CD4-positive, alpha-beta T cell treated with Interleukin-6 for 4 hours (primary cell): ENCODE results near the gene SAA2.
"Not testable (repeated sequence)": the region's sequence is repeated elsewhere in the genome, so short reads cannot be mapped to it uniquely, and the experiment has no call there.

Experiments used
- DNase-seq: peaks from one replicate; pipeline ENCODE4 v3.0.0-alpha.2; 2020; ENCODE audit warnings: mixed read lengths

Gene SAA2

DNA sequence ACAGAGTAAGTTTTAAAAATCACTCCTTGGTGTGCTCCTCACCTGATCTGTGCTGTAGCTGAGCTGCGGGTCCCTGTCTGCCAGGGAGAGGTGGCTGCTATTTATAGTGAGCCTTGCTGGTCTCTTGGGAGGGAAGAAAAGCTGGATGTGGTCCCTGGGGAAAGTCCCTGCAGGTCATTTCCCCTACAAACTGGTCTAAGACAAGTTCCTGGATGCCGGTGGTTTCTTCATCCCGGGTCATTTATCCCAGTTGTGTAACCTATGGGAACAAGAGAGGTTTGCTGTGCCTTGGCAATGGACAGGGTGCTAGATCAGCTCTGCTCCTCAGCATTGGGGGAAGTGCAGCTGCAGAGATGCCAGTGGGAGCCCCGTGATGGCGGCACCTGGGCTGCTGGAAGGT, at the start of gene SAA2:
Gene SAA2 (minus strand): TSS at position 108 of the 400 bp plus-strand sequence. CDS start 657 bp downstream, outside the sequence.
- DNase-seq: no peak

DNA sequence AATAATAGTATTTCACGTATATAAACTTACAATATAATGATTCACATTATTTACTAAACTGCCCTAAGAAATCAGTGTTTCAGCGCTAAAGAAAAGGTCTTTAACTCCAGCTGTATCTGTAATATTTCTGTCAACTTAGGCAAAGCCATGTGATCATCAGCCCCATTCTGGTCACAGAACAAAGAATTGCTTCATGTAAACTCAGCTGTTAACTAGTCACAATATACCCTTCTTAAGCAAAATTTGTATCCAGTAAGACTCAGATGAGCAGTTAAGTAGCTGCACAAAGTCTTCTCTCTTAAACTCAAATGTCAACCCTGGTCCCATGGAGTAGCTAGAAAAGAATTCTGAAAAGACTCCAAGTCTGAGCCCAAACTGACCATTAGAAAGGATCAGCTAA, 46.8 kb upstream of the SAA2 start:
- DNase-seq: no peak

DNA sequence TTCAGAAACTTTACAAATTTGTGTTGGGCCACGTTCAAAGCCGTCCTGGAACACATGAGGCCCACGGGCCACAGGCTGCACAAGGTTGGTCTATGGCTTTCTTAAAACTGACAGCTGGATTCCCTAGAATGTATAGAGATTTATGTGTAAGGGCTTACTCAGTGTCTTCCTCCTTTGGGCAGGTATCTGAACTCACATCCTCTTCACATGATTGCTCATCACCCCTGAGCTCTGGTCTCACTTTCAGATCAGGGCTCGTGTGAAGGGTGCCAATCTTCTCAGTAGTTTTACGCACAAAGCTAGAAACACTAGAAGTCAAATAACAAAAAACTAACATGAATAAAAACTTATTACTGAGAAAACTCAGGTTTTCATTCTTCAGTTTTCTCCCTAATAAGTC, 46.4 kb upstream of the SAA2 start:
- no peak for DNase-seq

DNA sequence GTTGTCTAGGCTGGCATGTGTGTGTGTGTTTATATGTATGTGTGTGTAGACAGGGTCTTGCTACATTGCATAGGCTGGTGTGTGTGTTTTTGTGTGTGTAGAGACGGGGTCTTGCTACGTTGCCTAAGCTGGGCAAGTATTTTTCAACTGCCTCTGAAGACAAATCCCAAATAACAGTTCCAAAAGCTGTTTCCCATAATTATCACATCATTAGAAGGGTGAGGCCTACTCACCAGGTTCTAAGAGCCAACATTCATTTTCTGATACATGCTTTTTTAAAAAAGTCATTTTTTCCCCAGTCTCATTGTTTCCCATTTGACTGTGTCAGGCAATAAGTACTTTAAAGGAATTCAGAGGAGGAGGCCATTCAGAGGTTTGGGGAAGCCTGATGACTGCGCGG, 40.4 kb upstream of the SAA2 start:
- no peak for DNase-seq

DNA sequence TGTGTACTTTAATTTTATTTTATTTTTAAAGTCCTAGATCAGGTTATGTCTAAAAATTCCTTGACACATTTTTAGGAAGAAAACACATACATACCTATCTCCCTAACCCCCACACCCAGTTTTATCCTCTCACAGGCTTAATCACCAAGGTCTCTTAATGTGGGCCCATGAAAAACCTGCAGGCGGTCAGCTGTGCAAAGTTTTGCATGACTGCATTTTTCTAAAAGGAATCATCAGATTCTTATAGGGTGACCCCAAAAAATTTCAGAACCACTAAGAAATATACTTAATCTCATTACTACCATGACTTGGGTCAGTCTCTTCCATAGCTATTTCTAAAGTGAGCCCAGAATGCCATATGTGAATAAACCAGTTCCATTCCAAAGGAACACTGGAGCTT, 37.4 kb upstream of the SAA2 start:
- no peak for DNase-seq

DNA sequence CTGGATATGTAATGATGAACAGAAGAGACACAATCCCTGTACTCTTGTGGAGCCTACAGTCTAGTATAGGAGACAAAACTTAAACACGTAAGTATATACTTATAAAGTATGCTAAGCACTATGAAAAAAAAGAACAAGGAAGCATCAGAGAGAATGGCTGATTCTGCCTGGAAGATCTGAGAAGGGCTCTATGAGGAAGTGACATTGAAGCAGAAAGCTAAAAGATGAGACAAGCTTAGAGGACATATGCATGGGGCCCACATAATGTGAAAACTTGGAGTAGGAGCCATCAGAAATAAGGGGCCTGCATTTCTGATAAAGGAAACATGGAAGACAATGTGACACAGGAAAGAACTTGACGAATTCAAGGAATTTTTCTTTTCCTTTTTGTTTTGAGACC, 34.2 kb upstream of the SAA2 start:
- DNase-seq: no peak

DNA sequence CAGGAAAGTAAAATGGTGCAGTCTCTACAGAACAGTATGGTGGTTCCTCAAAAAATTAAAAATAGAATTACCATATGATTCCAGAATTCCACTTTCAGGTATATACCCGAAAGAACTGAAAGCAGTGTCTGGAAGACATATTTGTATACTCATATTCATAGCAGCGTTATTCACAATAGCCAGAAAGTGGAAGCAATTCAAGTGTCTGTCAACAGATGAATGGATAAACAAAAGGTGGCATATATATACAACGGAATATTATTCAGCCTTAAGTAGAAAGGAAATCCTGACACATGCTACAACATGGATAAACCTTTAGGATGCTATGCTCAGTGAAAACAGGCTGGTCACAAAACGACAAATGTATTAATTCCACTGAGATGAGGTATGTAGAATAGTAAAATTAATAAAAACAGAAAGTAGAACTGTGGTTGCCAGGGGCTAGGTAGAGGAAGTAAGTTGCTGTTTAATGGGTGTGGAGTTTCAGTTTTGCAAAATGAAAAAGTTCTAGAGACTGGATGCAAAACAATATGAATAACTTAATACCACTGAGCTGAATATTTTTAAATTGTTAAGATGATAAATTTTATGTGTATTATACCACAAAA, 32.1 kb upstream of the SAA2 start:
- no peak for DNase-seq

DNA sequence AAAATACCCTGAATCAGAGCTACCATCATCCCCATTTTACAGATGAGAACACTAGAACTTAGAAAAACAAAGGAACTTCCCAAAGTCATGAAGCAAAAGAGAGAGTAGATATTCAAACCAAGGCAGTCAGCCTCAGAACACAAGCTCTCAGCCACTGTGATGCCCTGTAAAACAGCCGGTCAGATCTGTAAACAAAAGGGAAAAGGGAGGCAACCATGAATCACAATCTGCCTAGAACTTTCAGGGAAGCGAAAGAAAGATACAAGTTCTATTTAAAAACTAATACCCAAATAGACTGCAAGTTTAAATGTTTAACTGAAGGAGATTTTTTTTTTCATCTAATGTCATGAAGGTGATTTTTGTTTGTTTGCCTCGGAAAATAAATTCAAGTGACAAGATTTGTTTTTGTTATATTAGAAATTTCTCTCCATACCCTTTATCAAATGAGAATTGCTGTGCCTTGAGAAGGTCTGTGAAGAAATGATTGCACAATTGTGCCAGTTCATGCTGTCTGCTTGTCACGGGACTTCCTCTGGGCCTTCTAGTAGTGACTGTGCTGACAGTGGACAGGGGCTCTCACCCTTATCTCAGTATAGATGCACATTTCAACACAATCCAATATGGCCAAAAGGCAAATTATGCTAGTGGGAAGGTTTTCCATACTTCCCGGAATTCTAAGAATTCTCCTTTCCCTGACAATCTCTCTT, 29.2 kb upstream of the SAA2 start:
- DNase-seq: no peak

DNA sequence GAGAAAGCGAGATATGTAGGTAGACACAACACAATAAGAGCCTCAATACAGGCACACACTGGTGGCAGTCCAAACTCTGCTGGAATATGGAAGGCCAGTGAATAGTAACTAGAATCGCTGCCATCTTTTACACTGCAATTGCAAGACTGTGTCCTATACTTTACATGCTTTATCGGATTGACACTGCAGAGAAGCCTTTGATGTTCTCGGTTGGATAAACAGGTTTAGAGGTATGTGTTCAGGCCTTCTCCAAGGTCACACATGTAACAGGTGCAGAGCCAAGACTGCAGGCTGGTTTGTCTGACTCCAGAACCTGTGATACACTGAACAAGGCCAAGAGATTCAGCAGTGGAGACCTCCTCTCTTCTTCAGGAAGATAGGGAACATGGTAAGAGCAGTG, 22.7 kb upstream of the SAA2 start:
- DNase-seq: no peak

DNA sequence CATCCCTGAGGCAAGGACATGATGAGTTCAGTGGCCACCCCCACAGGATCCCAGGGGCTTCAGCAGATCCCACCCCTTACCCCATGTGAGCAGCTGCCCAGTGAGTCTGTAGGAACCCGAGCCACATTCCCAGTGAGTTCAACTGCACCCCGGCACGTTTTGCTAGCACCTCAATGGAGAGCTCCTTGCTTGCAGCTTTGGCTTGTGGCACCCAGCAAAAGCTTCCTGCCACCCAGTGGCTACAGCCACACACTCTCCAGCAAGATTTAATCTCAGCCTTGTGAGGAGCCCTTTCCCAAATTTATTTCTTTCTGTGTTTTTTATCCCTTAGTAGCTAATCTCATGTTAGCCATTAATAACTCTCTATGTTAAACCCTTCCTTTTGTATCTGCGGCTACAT, 21.6 kb upstream of the SAA2 start:
- no peak for DNase-seq

DNA sequence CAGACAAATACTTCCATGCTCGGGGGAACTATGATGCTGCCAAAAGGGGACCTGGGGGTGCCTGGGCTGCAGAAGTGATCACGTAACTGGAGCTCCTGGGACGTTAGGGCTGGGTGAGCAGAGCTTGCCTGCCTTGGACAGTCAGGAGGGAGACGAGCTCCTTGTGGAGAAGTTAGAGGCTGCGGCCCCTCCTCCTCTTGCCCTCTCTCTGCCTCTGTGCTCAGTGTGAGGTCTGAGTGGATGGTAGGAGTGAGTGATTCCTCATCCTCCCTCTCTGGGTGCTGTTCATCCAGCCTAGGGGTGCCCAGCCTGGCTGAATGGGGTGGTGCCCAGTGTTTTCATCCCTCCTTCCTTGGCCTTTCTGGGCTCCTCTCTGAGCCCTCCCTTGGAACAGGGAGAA, 20.8 kb upstream of the SAA2 start:
- DNase-seq: not testable (repeated sequence)

DNA sequence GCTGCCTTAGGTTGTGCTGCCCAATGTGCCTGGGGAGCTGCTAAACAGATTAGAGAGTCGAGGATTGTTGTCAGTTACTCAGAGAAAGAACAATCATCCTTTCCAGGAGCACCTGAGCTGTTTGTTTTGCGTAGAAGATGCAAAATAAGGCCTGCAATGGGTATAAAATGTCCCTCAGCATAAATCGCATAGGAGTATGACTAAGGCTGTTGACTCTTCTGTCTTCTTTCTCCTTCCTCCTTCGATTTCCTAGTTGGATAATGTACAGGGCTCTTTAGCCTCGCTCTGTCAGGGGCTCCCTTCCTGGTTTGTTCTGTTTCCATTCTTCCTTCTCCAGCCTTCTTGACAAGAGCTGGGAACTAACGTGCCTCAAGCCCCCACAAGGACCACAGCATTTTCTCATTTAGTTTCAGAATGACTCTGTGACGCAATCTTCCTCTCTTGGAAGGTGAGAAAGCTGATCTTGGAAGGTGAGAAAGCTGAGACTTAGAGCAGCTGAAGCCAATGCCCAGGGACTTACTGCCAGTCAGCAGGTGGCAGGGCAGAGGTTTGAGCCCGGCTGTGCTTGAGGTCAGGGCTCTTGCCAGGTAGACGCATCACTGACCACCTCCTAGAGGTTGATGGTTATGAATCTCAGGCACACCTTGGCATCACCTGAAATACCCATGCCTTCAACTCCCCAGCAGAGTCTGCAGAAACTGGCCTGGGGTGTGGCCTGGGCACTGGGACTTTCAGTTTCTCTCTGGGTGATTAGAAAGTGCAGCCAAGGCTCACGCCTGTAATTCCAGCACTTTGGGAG, 19.1 kb upstream of the SAA2 start:
- DNase-seq: not testable (repeated sequence)

DNA sequence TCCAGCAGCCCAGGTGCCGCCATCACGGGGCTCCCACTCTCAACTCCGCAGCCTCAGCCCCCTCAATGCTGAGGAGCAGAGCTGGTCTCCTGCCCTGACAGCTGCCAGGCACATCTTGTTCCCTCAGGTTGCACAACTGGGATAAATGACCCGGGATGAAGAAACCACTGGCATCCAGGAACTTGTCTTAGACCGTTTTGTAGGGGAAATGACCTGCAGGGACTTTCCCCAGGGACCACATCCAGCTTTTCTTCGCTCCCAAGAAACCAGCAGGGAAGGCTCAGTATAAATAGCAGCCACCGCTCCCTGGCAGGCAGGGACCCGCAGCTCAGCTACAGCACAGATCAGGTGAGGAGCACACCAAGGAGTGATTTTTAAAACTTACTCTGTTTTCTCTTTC, 17.5 kb upstream of the SAA2 start, which contains the start of gene SAA1:
Gene SAA1 (plus strand): TSS at position 316 of the 400 bp plus-strand sequence. CDS start 624 bp downstream, outside the sequence.
- no peak for DNase-seq

DNA sequence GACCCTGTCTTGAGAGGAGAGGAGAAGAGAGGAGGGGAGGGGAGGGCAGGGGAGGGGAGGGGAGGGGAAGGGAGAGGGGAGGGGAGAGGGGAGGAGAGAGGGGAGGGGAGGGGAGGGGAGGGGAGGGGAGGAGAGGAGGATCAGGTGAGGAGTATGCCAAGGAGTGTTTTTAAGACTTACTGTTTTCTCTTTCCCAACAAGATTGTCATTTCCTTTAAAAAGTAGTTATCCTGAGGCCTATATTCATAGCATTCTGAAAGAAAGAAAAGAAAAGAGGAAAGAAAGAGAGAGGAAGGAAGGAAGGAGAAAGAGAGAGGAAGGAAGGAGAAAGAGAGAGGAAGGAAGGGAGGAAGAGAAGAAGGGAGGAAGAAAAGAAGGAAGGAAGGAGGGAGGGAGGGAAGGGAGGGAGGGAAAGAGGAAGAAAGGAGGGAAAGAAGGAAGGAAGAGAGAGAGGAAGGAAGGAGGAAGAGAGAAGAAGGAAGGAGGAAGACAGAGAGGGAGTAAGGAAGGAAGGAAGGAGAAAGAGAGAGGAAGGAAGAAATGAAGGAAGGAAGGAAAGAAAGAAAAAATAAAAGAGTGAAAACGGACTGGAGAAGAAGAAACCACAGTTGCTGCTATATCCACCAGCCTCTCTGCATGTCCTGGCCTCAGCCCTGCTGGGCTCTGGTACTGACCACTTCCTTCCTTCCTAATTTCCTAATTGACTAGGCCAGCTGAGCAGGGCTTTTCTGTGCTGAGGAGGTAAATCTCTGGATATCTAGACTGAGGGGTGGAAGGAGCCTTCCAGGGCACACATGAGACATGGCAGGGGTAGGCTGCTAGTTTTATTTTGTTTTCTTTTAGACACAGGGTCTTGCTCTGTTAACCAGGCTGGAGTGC, 16.4 kb upstream of the SAA2 start:
- no peak for DNase-seq

DNA sequence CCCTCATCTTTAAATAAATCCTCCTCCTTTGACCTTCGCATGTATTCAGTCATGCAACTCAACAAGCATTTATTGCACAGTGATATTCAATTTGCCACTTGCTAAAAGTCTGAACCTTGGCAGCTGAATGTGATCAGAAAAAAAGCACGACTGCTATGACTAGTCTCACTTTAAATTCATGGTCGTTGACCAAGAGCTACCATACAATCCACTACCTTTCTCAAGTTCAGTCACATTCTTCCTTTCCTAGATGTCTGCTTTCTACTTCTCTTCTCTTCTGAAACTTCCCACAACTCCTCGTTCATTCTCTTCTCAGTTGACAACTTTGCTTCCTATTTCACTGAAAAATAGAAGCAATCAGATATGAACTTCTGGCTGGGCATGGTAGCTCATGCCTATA, 15.6 kb upstream of the SAA2 start:
- no peak for DNase-seq

DNA sequence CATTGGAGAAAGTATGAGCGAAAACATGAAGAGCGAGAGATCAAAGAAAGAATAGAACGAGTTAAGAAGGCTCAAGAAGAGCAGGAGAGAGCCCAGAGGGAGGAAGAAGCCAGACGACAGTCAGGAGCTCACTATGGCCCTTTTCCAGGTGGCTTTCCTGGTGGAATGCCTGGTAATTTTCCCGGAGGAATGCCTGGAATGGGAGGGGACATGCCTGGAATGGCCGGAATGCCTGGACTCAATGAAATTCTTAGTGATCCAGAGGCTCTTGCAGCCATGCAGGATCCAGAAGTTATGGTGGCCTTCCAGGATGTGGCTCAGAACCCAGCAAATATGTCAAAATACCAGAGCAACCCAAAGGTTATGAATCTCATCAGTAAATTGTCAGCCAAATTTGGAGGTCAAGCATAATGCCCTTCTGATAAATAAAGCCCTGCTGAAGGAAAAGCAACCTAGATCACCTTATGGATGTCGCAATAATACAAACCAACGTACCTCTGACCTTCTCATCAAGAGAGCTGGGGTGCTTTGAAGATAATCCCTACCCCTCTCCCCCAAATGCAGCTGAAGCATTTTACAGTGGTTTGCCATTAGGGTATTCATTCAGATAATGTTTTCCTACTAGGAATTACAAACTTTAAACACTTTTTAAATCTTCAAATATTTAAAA, 14.3 kb upstream of the SAA2 start:
- DNase-seq: not testable (repeated sequence)

DNA sequence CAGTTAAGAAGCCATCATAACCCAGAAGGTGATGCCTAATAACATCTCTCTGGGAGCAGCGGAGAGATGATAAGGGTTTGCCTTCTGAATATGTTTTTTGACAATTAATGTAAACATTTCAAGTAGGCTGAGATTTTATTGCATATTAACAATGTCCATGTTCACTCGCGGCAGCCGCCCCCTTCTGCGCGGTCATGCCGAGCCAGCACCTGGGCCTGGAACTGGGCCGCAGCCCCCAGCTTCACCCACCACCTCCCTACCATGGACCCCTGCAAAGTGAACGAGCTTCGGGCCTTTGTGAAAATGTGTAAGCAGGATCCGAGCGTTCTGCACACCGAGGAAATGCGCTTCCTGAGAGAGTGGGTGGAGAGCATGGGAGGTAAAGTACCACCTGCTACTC, 13.3 kb upstream of the SAA2 start:
- DNase-seq: no peak

DNA sequence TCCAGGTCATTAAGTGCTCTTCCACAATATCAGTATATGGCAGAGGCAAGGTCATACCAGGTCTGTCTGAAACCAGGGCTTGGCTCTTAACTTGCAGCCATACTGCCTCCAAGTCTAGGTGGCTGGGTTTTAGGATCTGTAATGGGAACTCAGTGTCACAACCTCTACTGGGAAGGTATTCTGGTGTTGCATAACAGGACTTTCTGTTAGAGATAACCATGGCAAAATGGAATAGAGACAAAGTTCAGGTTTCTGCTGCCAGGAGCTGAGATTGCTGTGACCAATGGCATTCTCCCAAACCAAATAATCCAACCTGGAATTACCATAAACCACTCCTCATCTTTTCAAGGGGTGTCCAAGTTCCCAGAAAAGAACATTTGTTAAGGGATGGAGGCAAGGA, 10.8 kb upstream of the SAA2 start:
- no peak for DNase-seq

DNA sequence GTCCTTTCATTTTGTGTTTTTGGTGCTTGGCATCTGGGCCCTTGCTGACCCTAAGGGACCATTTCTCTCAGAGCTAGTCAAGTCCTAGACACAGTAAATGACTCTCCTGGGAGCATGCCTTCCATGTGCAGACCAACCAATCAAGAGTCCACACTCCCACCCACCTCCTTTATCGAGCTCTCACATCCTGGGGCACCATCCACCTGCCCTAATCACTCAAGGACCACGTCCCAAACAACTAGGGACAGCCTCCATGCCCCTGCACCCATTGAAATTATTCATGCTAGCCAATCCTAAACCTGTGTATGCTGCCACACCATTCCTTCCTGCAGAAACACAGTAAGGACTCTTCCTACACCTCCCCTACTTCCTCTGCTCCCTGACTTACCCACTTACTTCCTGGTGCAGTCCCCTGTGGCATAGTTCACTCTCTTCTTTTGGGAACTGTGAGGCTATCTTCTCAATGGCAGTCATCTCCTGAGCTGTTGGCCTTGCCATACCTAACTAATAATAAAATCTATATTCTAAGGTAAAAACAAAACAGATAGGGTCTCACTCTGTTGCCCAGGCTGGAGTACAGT, 6.4 kb upstream of the SAA2 start:
- DNase-seq: no peak

DNA sequence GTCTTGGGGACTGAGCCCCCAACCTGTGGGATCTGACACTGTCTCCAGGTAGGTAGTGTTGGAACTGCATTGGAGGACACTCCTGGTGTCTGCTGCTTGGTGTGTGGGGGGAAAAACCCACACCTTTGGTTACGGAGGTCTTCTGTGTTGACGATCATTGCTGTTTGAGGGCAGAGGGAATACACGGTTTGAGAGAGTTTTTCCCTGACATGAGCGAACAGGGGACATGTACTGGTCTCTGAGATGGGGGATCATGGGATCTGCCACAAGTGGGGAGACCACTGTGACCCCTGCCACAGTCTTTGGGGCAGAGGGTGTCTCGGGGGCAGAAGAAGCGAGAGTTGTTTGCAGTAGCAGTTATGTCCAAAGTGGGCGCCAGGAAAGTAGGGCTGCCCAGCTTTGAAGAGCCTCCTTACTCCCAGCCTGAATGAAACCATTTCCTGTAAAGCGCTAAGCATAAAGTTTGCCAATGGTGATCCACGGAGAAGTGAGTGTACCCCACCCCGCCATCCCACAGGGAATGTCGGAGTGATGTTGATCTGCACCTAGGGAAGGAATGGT, 5.4 kb upstream of the SAA2 start:
- no peak for DNase-seq

DNA sequence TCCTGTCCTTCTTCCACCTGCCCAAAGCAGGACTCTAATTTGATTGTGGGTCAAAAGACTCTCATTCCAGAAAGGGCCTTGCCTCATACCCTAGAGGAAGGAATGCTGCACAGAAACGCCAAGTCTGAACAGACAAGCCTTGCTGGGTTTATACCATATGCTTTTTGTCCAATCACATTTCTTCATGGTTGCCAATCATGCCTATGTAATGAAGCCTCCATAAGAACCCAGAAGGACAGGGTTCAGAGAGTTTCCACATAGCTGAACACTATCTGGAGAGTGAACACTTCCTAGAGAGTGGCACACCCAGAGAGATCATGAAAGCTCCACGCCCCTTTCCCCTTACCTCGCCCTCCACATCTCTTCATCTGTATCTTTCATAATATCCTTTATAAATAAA, 4.8 kb upstream of the SAA2 start:
- DNase-seq: no peak

DNA sequence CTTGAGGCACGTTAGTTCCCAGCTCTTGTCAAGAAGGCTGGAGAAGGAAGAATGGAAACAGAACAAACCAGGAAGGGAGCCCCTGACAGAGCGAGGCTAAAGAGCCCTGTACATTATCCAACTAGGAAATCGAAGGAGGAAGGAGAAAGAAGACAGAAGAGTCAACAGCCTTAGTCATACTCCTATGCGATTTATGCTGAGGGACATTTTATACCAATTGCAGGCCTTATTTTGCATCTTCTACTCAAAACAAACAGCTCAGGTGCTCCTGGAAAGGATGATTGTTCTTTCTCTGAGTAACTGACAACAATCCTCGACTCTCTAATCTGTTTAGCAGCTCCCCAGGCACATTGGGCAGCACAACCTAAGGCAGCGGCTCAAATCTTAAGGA, 1.3 kb downstream of the SAA2 start:
- DNase-seq: not testable (repeated sequence)
